K562 (cell line): ENCODE data around the gene PRICKLE3. TPM values are rescaled to one million over a fixed set of nuclear protein-coding genes. Genes with fewer than 3 reads are reported as not detected.

Source experiments
- EP300 ChIP-seq: IDR thresholded peaks from 2 replicates; pipeline ENCODE4 v1.6.1; 2012; ENCODE audit warnings: low read length, improper control_type of control experiment
- FOSL1 ChIP-seq: fragments of 200-800 bp; sonication (Bioruptor generic); conservative IDR thresholded peaks from 2 replicates; pipeline ENCODE4 v1.6.1; 2016; ENCODE audit warnings: missing genetic modification characterization, missing compliant biosample characterization
- POLR3A ChIP-seq: IDR thresholded peaks from 2 replicates; pipeline ENCODE4 v1.6.1; 2011; ENCODE audit warnings: borderline replicate concordance, mild to moderate bottlenecking, moderate library complexity; ENCODE audit not compliant: insufficient read length, insufficient read depth; ENCODE audit errors: extremely low read depth
- USF1 ChIP-seq: sonication (generic); formaldehyde crosslinking; IDR thresholded peaks from 2 replicates; pipeline ENCODE4 v1.9.0; 2022; ENCODE audit warnings: mild to moderate bottlenecking, missing genetic modification reagents
- YY1 ChIP-seq, 3 experiments: IDR thresholded peaks; 2 replicates each; pipeline ENCODE4 v1.6.1; 2011; ENCODE audit warnings: low read length in 2 of 3, mild to moderate bottlenecking in 2 of 3, moderate library complexity in 2 of 3, borderline replicate concordance in 1 of 3, control low read depth in 1 of 3, low read depth in 1 of 3; ENCODE audit not compliant: insufficient read depth in 3 of 3, insufficient replicate concordance in 2 of 3, control insufficient read depth in 1 of 3, insufficient read length in 1 of 3; ENCODE audit errors: extremely low read depth in 1 of 3
- ZBED1 ChIP-seq: IDR thresholded peaks from 2 replicates; pipeline ENCODE4 v1.6.1; 2014
- ZNF586 ChIP-seq: fragments of 450-650 bp; formaldehyde crosslinking; conservative IDR thresholded peaks from 2 replicates; pipeline ENCODE4 v1.4.0; 2020; ENCODE audit warnings: mild to moderate bottlenecking, moderate library complexity
- ZZZ3 ChIP-seq: fragments of 450-650 bp; IDR thresholded peaks from 2 replicates; pipeline ENCODE4 v1.6.1; 2016; ENCODE audit warnings: antibody characterized with exemption, mild to moderate bottlenecking, moderate library complexity
- polyA plus RNA-seq, 8 experiments: library from polyadenylated mRNA; depleted of rRNA in 4 of 8; stranded (reverse) in 5 of 8; unstranded in 3 of 8; fragments of >200 nt; fragmentation: Nextera tagmentation in 2 of 8; fragmentation: Illumina TruSeq in 1 of 8; extraction: Ambion mirVana in 2 of 8; extraction: Trizol in 1 of 8; gene quantifications; 2 replicates each; pipeline versions ENCODE4 v1.2.1 to v1.2.3, GENCODE V29; 2011 to 2014; ENCODE audit warnings: inconsistent platforms in 1 of 8, missing spikeins in 1 of 8
- total RNA-seq, 7 experiments: library from RNA; depleted of rRNA in 6 of 7; stranded (reverse); fragments of >200 nt in 6 of 7; fragmentation: Illumina TruSeq in 2 of 7; extraction: Trizol in 2 of 7; gene quantifications; 2 replicates each; pipeline versions ENCODE4 v1.2.1 to v1.2.3, GENCODE V29; 2011 to 2021; ENCODE audit warnings: low replicate concordance in 1 of 7
- TF ChIP-seq, protein P1 (sequence below), 2 experiments: IDR thresholded peaks; 2 replicates each; pipeline ENCODE4 v1.6.1; 2011; ENCODE audit warnings: borderline replicate concordance in 1 of 2, control low read depth in 1 of 2, low read depth in 1 of 2, low read length in 1 of 2, mild to moderate bottlenecking in 1 of 2, mixed read lengths in 1 of 2, moderate library complexity in 1 of 2; ENCODE audit not compliant: insufficient read depth in 1 of 2, insufficient read length in 1 of 2, poor library complexity in 1 of 2, severe bottlenecking in 1 of 2; ENCODE audit errors: extremely low read depth in 1 of 2
- TF ChIP-seq, protein P2 (sequence below): fragments of 450-650 bp; formaldehyde crosslinking; IDR thresholded peaks from 2 replicates; pipeline ENCODE4 v1.4.0; 2020; ENCODE audit warnings: mild to moderate bottlenecking

Gene PRICKLE3
- total and polyA plus RNA-seq, 9 of the 15 experiments (the other 6 are each of a cell fraction or from before 2014, with no cell fraction given) = 1.1 to 44.3 (median 14.0) TPM

GRCh38 chrX:49221868-49222267 is 35.7 kb upstream of the PRICKLE3 start (continued):
- TF ChIP-seq, protein P1, sequence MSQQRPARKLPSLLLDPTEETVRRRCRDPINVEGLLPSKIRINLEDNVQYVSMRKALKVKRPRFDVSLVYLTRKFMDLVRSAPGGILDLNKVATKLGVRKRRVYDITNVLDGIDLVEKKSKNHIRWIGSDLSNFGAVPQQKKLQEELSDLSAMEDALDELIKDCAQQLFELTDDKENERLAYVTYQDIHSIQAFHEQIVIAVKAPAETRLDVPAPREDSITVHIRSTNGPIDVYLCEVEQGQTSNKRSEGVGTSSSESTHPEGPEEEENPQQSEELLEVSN (IDR thresholded peaks at IDR 0.05; ENCODE audit: borderline replicate concordance in 1 of 2, extremely low read depth in 1 of 2, insufficient read depth in 1 of 2, insufficient read length in 1 of 2, low read depth in 1 of 2, low read length in 1 of 2, poor library complexity in 1 of 2, severe bottlenecking in 1 of 2) = no peak
- TF ChIP-seq EP300 (no peak), USF1 (CRISPR knock-in tag) (no peak), POLR3A (no peak), ZZZ3 (no peak), ZNF586 (CRISPR knock-in tag) (no peak), ZBED1 (no peak), FOSL1 (tag) (no peak), YY1 (IDR thresholded peaks at IDR 0.05; ENCODE audit: borderline replicate concordance in 1 of 3, control insufficient read depth in 1 of 3, extremely low read depth in 1 of 3, insufficient read depth in 3 of 3, insufficient read length in 1 of 3, insufficient replicate concordance in 2 of 3, low read depth in 1 of 3, low read length in 2 of 3) (no peak)
- TF ChIP-seq, protein P2, sequence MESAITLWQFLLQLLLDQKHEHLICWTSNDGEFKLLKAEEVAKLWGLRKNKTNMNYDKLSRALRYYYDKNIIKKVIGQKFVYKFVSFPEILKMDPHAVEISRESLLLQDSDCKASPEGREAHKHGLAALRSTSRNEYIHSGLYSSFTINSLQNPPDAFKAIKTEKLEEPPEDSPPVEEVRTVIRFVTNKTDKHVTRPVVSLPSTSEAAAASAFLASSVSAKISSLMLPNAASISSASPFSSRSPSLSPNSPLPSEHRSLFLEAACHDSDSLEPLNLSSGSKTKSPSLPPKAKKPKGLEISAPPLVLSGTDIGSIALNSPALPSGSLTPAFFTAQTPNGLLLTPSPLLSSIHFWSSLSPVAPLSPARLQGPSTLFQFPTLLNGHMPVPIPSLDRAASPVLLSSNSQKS (CRISPR knock-in tag) = no peak
